HepG2 (cell line): ENCODE results near the gene BYSL. TPM values are rescaled to one million over a fixed set of nuclear protein-coding genes. Genes with fewer than 3 reads are reported as not detected.

Experiments used
- DBP ChIP-seq: sonication (generic); formaldehyde crosslinking; IDR thresholded peaks from 2 replicates; pipeline ENCODE4 v1.4.0; 2020; ENCODE audit warnings: missing genetic modification reagents; ENCODE audit errors: not compliant biosample characterization
- HNF1A ChIP-seq, 2 experiments: sonication (generic) in 1 of 2; formaldehyde crosslinking in 1 of 2; IDR thresholded peaks; 2 replicates each; pipeline versions ENCODE4 v1.4.0 to v1.6.1; 2016 to 2020; ENCODE audit warnings: borderline replicate concordance in 1 of 2, low read depth in 1 of 2, mild to moderate bottlenecking in 1 of 2, missing genetic modification reagents in 1 of 2
- HOMEZ ChIP-seq: IDR thresholded peaks from 2 replicates; pipeline ENCODE4 v1.6.1; 2016; ENCODE audit warnings: low read depth
- PRMT3 ChIP-seq: sonication (generic); formaldehyde crosslinking; IDR thresholded peaks from 2 replicates; pipeline ENCODE4 v1.8.1; 2022; ENCODE audit warnings: low read depth, mild to moderate bottlenecking, moderate library complexity, missing genetic modification reagents, borderline replicate concordance
- TBP ChIP-seq: sonication (generic); formaldehyde crosslinking; IDR thresholded peaks from 2 replicates; pipeline ENCODE4 v1.5.0; 2020; ENCODE audit warnings: missing genetic modification reagents
- ZBTB39 ChIP-seq: sonication (generic); formaldehyde crosslinking; IDR thresholded peaks from 2 replicates; pipeline ENCODE4 v1.5.0; 2020; ENCODE audit warnings: missing genetic modification reagents
- ZNF20 ChIP-seq: sonication (generic); formaldehyde crosslinking; IDR thresholded peaks from 2 replicates; pipeline ENCODE4 v1.4.0; 2020; ENCODE audit warnings: mild to moderate bottlenecking, moderate library complexity, missing genetic modification reagents
- polyA plus RNA-seq, 8 experiments: library from polyadenylated mRNA; depleted of rRNA in 3 of 8; stranded (reverse) in 7 of 8; unstranded in 1 of 8; fragments of >200 nt; fragmentation: Illumina TruSeq in 4 of 8; extraction: Trizol in 4 of 8; gene quantifications; 2 replicates each; pipeline versions ENCODE4 v1.2.1 to v1.2.3, GENCODE V29; 2011 to 2016; ENCODE audit warnings: low read depth in 4 of 8, missing spikeins in 1 of 8, mixed read lengths in 1 of 8; ENCODE audit not compliant: insufficient read depth in 1 of 8
- total RNA-seq, 5 experiments: library from RNA; depleted of rRNA; stranded (reverse); fragments of >200 nt; fragmentation: Illumina TruSeq; extraction: Trizol; gene quantifications; 2 replicates each; pipeline ENCODE4 v1.2.3, GENCODE V29; 2016; ENCODE audit warnings: low read depth in 1 of 5
- TF ChIP-seq, protein P1 (sequence below): sonication (generic); formaldehyde crosslinking; IDR thresholded peaks from 2 replicates; pipeline ENCODE4; 2020; ENCODE audit warnings: missing genetic modification reagents, mild to moderate bottlenecking, borderline replicate concordance
- TF ChIP-seq, protein P2 (sequence below): sonication (generic); formaldehyde crosslinking; IDR thresholded peaks from 2 replicates; pipeline ENCODE4 v1.4.0; 2020; ENCODE audit warnings: mild to moderate bottlenecking, missing genetic modification reagents

The BYSL gene
- total and polyA plus RNA-seq, 2 of the 13 experiments (the other 11 are each of a cell fraction or from before 2014, with no cell fraction given): 27.9 to 28.6 TPM

DNA sequence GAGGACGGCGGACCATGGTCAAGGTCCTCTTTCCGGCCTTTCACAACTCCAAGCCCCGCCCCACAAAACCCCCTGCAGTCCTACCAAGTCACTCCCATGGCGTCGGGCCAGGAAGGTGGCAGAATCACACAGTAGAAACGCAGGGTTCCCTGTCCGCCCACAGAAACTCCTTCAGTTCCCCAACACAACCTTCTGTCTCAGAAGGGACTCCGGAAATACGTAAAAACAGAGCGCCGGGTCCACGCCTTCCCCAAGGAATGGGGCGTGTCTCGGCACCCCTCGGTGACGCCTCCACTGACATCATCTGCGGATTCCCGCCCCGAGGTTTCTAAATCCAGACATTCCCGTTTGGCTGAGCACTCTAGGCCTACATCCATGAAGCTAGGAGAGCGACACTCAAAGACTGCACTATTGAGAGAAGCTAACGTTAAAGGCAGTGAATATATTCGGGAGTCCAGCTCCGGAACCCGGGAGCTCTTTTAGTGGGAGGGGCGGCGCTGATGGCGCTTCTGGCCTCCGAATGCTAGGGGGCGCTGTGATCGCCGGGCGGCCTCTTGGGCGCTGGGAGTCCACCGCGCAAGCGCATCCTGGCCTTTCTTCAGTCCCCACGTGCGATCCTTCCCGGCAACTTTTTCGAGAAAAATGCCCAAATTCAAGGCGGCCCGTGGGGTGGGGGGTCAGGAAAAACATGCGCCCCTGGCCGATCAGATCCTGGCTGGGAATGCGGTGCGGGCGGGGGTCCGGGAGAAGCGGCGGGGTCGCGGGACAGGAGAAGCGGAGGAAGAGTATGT, at the start of gene BYSL, which contains the start of gene MED20 (continued):
- TF ChIP-seq HNF1A (IDR thresholded peaks at IDR 0.05; ENCODE audit: low read depth): peak; percentile 49; the same call in 1 of the 2 replicates
- peak; percentile 72; the same call in 1 of the 2 replicates for TF ChIP-seq HNF1A (CRISPR knock-in tag; IDR thresholded peaks at IDR 0.05; ENCODE audit: borderline replicate concordance)
- 0 out of 2 replicates have a peak, but pooled peaks have one; percentile 30 for TF ChIP-seq ZBTB39 (CRISPR knock-in tag)
- TF ChIP-seq PRMT3 (CRISPR knock-in tag): no peak
- TF ChIP-seq HOMEZ (CRISPR knock-in tag): no peak
- TF ChIP-seq ZNF20 (CRISPR knock-in tag): 0 out of 2 replicates have a peak, but pooled peaks have one; percentile 12
- TF ChIP-seq, protein P1, sequence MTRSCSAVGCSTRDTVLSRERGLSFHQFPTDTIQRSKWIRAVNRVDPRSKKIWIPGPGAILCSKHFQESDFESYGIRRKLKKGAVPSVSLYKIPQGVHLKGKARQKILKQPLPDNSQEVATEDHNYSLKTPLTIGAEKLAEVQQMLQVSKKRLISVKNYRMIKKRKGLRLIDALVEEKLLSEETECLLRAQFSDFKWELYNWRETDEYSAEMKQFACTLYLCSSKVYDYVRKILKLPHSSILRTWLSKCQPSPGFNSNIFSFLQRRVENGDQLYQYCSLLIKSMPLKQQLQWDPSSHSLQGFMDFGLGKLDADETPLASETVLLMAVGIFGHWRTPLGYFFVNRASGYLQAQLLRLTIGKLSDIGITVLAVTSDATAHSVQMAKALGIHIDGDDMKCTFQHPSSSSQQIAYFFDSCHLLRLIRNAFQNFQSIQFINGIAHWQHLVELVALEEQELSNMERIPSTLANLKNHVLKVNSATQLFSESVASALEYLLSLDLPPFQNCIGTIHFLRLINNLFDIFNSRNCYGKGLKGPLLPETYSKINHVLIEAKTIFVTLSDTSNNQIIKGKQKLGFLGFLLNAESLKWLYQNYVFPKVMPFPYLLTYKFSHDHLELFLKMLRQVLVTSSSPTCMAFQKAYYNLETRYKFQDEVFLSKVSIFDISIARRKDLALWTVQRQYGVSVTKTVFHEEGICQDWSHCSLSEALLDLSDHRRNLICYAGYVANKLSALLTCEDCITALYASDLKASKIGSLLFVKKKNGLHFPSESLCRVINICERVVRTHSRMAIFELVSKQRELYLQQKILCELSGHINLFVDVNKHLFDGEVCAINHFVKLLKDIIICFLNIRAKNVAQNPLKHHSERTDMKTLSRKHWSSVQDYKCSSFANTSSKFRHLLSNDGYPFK (CRISPR knock-in tag): peak; percentile 88; the same call in 1 of the 2 replicates
- peak; percentile 32 for TF ChIP-seq DBP (CRISPR knock-in tag)
- TF ChIP-seq, protein P2, sequence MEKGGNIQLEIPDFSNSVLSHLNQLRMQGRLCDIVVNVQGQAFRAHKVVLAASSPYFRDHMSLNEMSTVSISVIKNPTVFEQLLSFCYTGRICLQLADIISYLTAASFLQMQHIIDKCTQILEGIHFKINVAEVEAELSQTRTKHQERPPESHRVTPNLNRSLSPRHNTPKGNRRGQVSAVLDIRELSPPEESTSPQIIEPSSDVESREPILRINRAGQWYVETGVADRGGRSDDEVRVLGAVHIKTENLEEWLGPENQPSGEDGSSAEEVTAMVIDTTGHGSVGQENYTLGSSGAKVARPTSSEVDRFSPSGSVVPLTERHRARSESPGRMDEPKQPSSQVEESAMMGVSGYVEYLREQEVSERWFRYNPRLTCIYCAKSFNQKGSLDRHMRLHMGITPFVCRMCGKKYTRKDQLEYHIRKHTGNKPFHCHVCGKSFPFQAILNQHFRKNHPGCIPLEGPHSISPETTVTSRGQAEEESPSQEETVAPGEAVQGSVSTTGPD (CRISPR knock-in tag): peak; percentile 65; the same call in 1 of the 2 replicates
- TF ChIP-seq TBP (CRISPR knock-in tag): peak; percentile 50; the same call in 1 of the 2 replicates
